Measurements from ENCODE around the gene PDE6D.

The PDE6D gene

GRCh38 chr2:231706731-231707624 is 74.1 kb downstream of the PDE6D start:
- H3K4me3 ChIP-seq (IDR thresholded peaks at IDR 0.05; ENCODE audit: insufficient read depth, low read depth, low read length): peak overlapping the region; percentile 66
- peak overlapping the region; percentile 96 for H3K4me2 ChIP-seq
- TF ChIP-seq, protein P1, sequence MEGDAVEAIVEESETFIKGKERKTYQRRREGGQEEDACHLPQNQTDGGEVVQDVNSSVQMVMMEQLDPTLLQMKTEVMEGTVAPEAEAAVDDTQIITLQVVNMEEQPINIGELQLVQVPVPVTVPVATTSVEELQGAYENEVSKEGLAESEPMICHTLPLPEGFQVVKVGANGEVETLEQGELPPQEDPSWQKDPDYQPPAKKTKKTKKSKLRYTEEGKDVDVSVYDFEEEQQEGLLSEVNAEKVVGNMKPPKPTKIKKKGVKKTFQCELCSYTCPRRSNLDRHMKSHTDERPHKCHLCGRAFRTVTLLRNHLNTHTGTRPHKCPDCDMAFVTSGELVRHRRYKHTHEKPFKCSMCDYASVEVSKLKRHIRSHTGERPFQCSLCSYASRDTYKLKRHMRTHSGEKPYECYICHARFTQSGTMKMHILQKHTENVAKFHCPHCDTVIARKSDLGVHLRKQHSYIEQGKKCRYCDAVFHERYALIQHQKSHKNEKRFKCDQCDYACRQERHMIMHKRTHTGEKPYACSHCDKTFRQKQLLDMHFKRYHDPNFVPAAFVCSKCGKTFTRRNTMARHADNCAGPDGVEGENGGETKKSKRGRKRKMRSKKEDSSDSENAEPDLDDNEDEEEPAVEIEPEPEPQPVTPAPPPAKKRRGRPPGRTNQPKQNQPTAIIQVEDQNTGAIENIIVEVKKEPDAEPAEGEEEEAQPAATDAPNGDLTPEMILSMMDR (conservative IDR thresholded peaks at IDR 0.05; ENCODE audit: low read depth, low read length): peak; percentile 90
- H3K27ac ChIP-seq: peak overlapping the region; percentile 100
- H3K36me3 ChIP-seq (ENCODE audit: insufficient read depth): peaks cover 16% of the 10 kb centered on the region; the same call in 1 of the 2 replicates
- no peaks in the 10 kb centered on the region for H3K27me3 ChIP-seq (ENCODE audit: insufficient read depth, low read depth)
- H2AFZ ChIP-seq (ENCODE audit: low read depth): peak overlapping the region; percentile 70
- peak overlapping the region; percentile 99 for H3K9ac ChIP-seq
- peaks cover 19% of the 10 kb centered on the region for H4K20me1 ChIP-seq (ENCODE audit: insufficient read depth)
- peaks cover 18% of the 10 kb centered on the region for H3K4me1 ChIP-seq (ENCODE audit: low read depth, poor library complexity, severe bottlenecking)
- peaks cover 52% of the 10 kb centered on the region for H3K79me2 ChIP-seq (ENCODE audit: insufficient read depth, low read depth)

DNA sequence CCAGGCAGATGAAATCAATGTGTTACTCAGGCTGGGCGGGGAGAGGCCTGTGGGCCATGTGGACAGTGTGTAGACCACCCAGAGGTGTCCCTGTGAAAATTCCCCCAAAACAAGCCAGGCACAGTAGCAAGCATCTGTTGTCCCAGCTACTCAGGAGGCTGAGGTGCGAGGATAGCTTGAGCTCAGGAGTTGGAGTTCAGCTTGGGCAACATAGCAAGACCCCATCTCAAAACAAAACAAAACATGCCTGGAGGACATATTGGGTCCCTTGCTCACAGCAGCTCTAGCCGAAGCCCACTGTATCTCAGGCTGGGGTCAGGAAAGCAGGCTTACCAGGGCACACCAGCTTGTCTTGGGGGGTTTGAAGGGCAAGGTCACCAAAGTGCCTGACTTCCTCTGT is 77.1 kb downstream of the PDE6D start:
- H3K9ac ChIP-seq: no peak overlapping the region
- H3K4me2 ChIP-seq: no peak overlapping the region
- no peak overlapping the region for H3K4me3 ChIP-seq (IDR thresholded peaks at IDR 0.05; ENCODE audit: insufficient read depth, low read depth, low read length)
- H3K4me1 ChIP-seq (ENCODE audit: low read depth, poor library complexity, severe bottlenecking): peaks cover 9% of the 10 kb centered on the region
- no peaks in the 10 kb centered on the region for H3K36me3 ChIP-seq (ENCODE audit: insufficient read depth)
- H3K79me2 ChIP-seq (ENCODE audit: insufficient read depth, low read depth): peaks cover 22% of the 10 kb centered on the region
- H3K27ac ChIP-seq: no peak overlapping the region
- H3K27me3 ChIP-seq (ENCODE audit: insufficient read depth, low read depth): no peaks in the 10 kb centered on the region
- TF ChIP-seq, protein P1 (conservative IDR thresholded peaks at IDR 0.05; ENCODE audit: low read depth, low read length): no peak
- no peaks in the 10 kb centered on the region; the same call in 1 of the 2 replicates for H4K20me1 ChIP-seq (ENCODE audit: insufficient read depth)
- H2AFZ ChIP-seq (ENCODE audit: low read depth): no peak overlapping the region

DNA sequence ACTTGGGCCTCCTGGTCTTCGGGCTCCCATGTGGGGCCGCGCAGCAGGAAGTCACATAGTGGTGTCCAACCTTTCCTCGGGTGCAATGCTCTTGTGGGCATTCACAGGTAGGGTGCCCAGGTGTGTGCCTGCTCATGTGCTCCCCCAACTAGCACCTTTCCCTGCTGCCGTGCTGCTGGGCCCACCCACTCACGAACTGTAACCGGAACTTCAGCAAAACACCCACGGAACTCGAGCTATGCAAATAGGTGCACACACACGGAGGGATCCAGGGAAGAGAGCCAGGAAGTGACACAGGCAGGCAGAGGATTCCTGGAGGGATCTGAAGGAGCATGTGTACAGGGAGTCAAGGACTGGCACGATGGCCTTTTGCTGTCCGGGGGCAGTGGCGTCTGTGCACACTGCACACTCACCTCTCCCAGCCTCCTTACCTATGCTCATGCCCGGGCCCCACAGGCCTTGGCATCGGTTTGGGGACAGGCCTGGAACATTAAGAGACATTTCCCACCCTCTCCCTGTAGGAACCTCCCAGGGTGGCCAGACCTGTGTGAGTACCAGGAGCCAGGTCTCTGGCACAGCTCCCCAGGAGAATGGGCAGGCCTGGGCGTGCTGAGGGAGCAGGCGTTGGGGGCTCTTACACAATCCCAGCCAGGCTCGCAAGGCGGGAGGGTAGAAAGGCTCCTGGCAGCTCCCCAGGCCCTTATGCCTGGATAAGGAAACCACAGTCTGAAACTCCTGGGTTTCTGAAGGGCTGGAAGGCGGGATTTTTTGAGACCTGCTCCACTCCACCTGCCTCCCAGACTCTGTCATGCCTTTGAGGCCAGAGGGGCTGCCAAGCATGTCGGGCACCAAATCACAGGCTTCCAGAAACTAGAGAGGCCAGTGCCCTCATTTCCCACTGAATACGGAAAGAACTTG is 79.4 kb downstream of the PDE6D start:
- Histone ChIP-seq H3K27me3 (ENCODE audit: insufficient read depth, low read depth) (no peaks in the 10 kb centered on the region), H4K20me1 (ENCODE audit: insufficient read depth) (no peaks in the 10 kb centered on the region), H3K4me1 (ENCODE audit: low read depth, poor library complexity, severe bottlenecking) (peaks cover 9% of the 10 kb centered on the region), H3K4me3 (IDR thresholded peaks at IDR 0.05; ENCODE audit: insufficient read depth, low read depth, low read length) (no peak overlapping the region), H3K79me2 (ENCODE audit: insufficient read depth, low read depth) (peaks cover 15% of the 10 kb centered on the region; the same call in 1 of the 2 replicates), H3K4me2 (no peak overlapping the region), H2AFZ (ENCODE audit: low read depth) (no peak overlapping the region), H3K27ac (no peak overlapping the region), H3K36me3 (ENCODE audit: insufficient read depth) (no peaks in the 10 kb centered on the region), H3K9ac (no peak overlapping the region)
- TF ChIP-seq, protein P1 (conservative IDR thresholded peaks at IDR 0.05; ENCODE audit: low read depth, low read length): no peak

- no peak overlapping the region for H3K9ac ChIP-seq
- TF ChIP-seq, protein P1 (conservative IDR thresholded peaks at IDR 0.05; ENCODE audit: low read depth, low read length): no peak
- no peaks in the 10 kb centered on the region for H3K27me3 ChIP-seq (ENCODE audit: insufficient read depth, low read depth)
- no peaks in the 10 kb centered on the region for H3K36me3 ChIP-seq (ENCODE audit: insufficient read depth)
- no peak overlapping the region for H3K27ac ChIP-seq
- no peaks in the 10 kb centered on the region for H3K4me1 ChIP-seq (ENCODE audit: low read depth, poor library complexity, severe bottlenecking)
- no peak overlapping the region for H3K4me2 ChIP-seq
- no peak overlapping the region for H3K4me3 ChIP-seq (IDR thresholded peaks at IDR 0.05; ENCODE audit: insufficient read depth, low read depth, low read length)
- H4K20me1 ChIP-seq (ENCODE audit: insufficient read depth): no peaks in the 10 kb centered on the region
- H2AFZ ChIP-seq (ENCODE audit: low read depth): no peak overlapping the region
- H3K79me2 ChIP-seq (ENCODE audit: insufficient read depth, low read depth): no peaks in the 10 kb centered on the region
Observed at GRCh38 chr2:231699006-231699405, 82.1 kb downstream of the PDE6D start.
